Esophagus (tissue), 2 donors: Measurements from ENCODE around the gene ANKRD45. TPM values are rescaled to one million over a fixed set of nuclear protein-coding genes. Genes with fewer than 3 reads are reported as not detected.
"Not testable (repeated sequence)": the region's sequence is repeated elsewhere in the genome, so short reads cannot be mapped to it uniquely, and the experiment has no call there.

Source experiments
- H3K27ac ChIP-seq, 2 donors: one replicate each; pipeline ENCODE4 v1.5.1; 2013; ENCODE audit warnings: low read depth in 2 of 2, mild to moderate bottlenecking in 2 of 2, inconsistent platforms in 1 of 2, low read length in 1 of 2, moderate library complexity in 1 of 2
- H3K27me3 ChIP-seq, 2 donors: one replicate each; pipeline ENCODE4 v1.6.1; 2013; ENCODE audit warnings: low read length in 2 of 2, control low read depth in 1 of 2, mild to moderate bottlenecking in 1 of 2; ENCODE audit not compliant: insufficient read depth in 2 of 2, control insufficient read depth in 1 of 2
- H3K36me3 ChIP-seq, 2 donors: one replicate each; pipeline ENCODE4 v1.6.1; 2013; ENCODE audit warnings: low read length in 1 of 2; ENCODE audit not compliant: control insufficient read depth in 2 of 2, insufficient read depth in 2 of 2
- H3K4me1 ChIP-seq, 2 donors: one replicate each; pipeline ENCODE4 v1.6.1; 2013; ENCODE audit warnings: low read length in 1 of 2; ENCODE audit not compliant: control insufficient read depth in 2 of 2, insufficient read depth in 2 of 2
- H3K4me3 ChIP-seq, 2 donors: one replicate each; pipeline ENCODE4 v1.5.1; 2013; ENCODE audit warnings: low read length in 2 of 2, mild to moderate bottlenecking in 2 of 2, low read depth in 1 of 2, moderate library complexity in 1 of 2
- H3K9me3 ChIP-seq, 2 donors: one replicate each; pipeline ENCODE4 v1.6.1; 2013; ENCODE audit warnings: mild to moderate bottlenecking in 2 of 2, low read depth in 1 of 2, low read length in 1 of 2, moderate library complexity in 1 of 2; ENCODE audit not compliant: control insufficient read depth in 2 of 2, insufficient read depth in 1 of 2
- WGBS, 2 donors: extraction: QIAGEN DNeasy Blood & Tissue Kit; methylation state at CpG; one replicate each; pipeline ENCODE4 v1.1.7; 2013; 5-methylcytosine and 5-hydroxymethylcytosine counted together
- polyA plus RNA-seq, 2 donors: library from polyadenylated mRNA; stranded (reverse); fragments of 200-250 nt; gene quantifications; one replicate each; pipeline ENCODE4 v1.2.3, GENCODE V29; 2013
- donor health status: healthy with polysubstance abuse.
- donor health status: Bipolar disorder and iron deficiency.

ANKRD45 gene
- polyA plus RNA-seq, 2 donors, result not detected

GRCh38 chr1:173693238-173693637, 23.6 kb upstream of the ANKRD45 start:
- Histone ChIP-seq H3K4me3 (no peak overlapping the region), H3K27me3 (peaks cover 0 to 2% of the 10 kb centered on the region in 2 donors), H3K4me1 (no peaks in the 10 kb centered on the region), H3K27ac (no peak overlapping the region), H3K36me3 (no peaks in the 10 kb centered on the region), H3K9me3 (no peaks in the 10 kb centered on the region)

GRCh38 chr1:173688300-173688699, 18.6 kb upstream of the ANKRD45 start:
- Histone ChIP-seq H3K4me1 (no peaks in the 10 kb centered on the region), H3K27ac (no peak overlapping the region), H3K36me3 (no peaks in the 10 kb centered on the region), H3K9me3 (no peaks in the 10 kb centered on the region), H3K4me3 (no peak overlapping the region), H3K27me3 (peaks cover 0 to 2% of the 10 kb centered on the region in 2 donors)
- 84 to 89% methylated on average over 2 of the region's 2 CpGs for WGBS, 2 donors

GRCh38 chr1:173685121-173685520, 15.5 kb upstream of the ANKRD45 start:
- not testable (repeated sequence) for H3K36me3 ChIP-seq, H3K27me3 ChIP-seq, H3K4me3 ChIP-seq, H3K9me3 ChIP-seq, H3K27ac ChIP-seq, H3K4me1 ChIP-seq
- WGBS, 2 donors, result 81 to 91% methylated on average over 3 of the region's 3 CpGs

GRCh38 chr1:173683838-173684237, 14.2 kb upstream of the ANKRD45 start:
- H3K27me3 ChIP-seq, H3K9me3 ChIP-seq, H3K27ac ChIP-seq, H3K36me3 ChIP-seq, H3K4me3 ChIP-seq, H3K4me1 ChIP-seq: not testable (repeated sequence)
- WGBS, 2 donors, result 73 to 79% methylated on average over 4 of the region's 4 CpGs

- Histone ChIP-seq H3K4me1 (no peaks in the 10 kb centered on the region), H3K4me3 (no peak overlapping the region), H3K36me3 (no peaks in the 10 kb centered on the region), H3K27ac (no peak overlapping the region), H3K27me3 (no peaks in the 10 kb centered on the region), H3K9me3 (no peaks in the 10 kb centered on the region)
Observed at GRCh38 chr1:173682184-173682583, 12.5 kb upstream of the ANKRD45 start.

- not testable (repeated sequence) for H3K27me3 ChIP-seq, H3K27ac ChIP-seq, H3K4me3 ChIP-seq, H3K9me3 ChIP-seq, H3K36me3 ChIP-seq, H3K4me1 ChIP-seq
- 84 to 87% methylated on average over 5 of the region's 5 CpGs for WGBS, 2 donors
Observed at GRCh38 chr1:173680152-173680551, 10.5 kb upstream of the ANKRD45 start.

- not testable (repeated sequence) for H3K27ac ChIP-seq, H3K9me3 ChIP-seq, H3K4me1 ChIP-seq, H3K4me3 ChIP-seq, H3K27me3 ChIP-seq, H3K36me3 ChIP-seq
- 68 to 77% methylated on average over 2 of the region's 2 CpGs for WGBS, 2 donors
Observed at GRCh38 chr1:173674496-173674895, 4.8 kb upstream of the ANKRD45 start.

GRCh38 chr1:173666646-173667045, 3.0 kb downstream of the ANKRD45 start:
- Histone ChIP-seq H3K9me3 (no peaks in the 10 kb centered on the region), H3K4me3 (no peak overlapping the region), H3K4me1 (peaks cover 0 to 2% of the 10 kb centered on the region in 2 donors), H3K27ac (no peak overlapping the region), H3K36me3 (no peaks in the 10 kb centered on the region), H3K27me3 (peaks cover 3 to 4% of the 10 kb centered on the region in 2 donors)
- WGBS, 2 donors, result 89 to 91% methylated on average over 3 of the region's 3 CpGs

GRCh38 chr1:173663159-173663558, 6.5 kb downstream of the ANKRD45 start:
- no peak overlapping the region for H3K4me3 ChIP-seq
- no peaks in the 10 kb centered on the region for H3K27me3 ChIP-seq
- WGBS, 2 donors, result 80 to 85% methylated on average over 3 of the region's 3 CpGs
- no peaks in the 10 kb centered on the region for H3K36me3 ChIP-seq
- H3K27ac ChIP-seq, result no peak overlapping the region
- H3K4me1 ChIP-seq, result no peaks in the 10 kb centered on the region
- H3K9me3 ChIP-seq, result no peaks in the 10 kb centered on the region

GRCh38 chr1:173661763-173662162, 7.9 kb downstream of the ANKRD45 start:
- H3K9me3 ChIP-seq, result no peaks in the 10 kb centered on the region

More at GRCh38 chr1:173661763-173662162, 7.9 kb downstream of the ANKRD45 start:
- Histone ChIP-seq H3K4me1 (no peaks in the 10 kb centered on the region), H3K27ac (no peak overlapping the region), H3K4me3 (no peak overlapping the region), H3K36me3 (no peaks in the 10 kb centered on the region), H3K27me3 (no peaks in the 10 kb centered on the region)
- WGBS, 2 donors, result 36 to 49% methylated on average over 1 of the region's 1 CpG
